ENCODE results near the gene EZR. TPM values are rescaled to one million over a fixed set of nuclear protein-coding genes. Genes with fewer than 3 reads are reported as not detected.
"Not testable (repeated sequence)": the region's sequence is repeated elsewhere in the genome, so short reads cannot be mapped to it uniquely, and the experiment has no call there.

Gene EZR
- total RNA-seq, 2 donors from 2014 or later, result 368 to 492 TPM

GRCh38 chr6:158805698-158806377 is 13.3 kb downstream of the EZR start:
- peak; percentile 41 for ATAC-seq
- no peak for DNase-seq
- intact Hi-C loops (cut with DNase I, micrococcal nuclease), result no loop called here

GRCh38 chr6:158804207-158804606 is 15.0 kb downstream of the EZR start:
- no peak for ATAC-seq
- DNase-seq, result no peak
- intact Hi-C loops (cut with DNase I, micrococcal nuclease), result no loop called here

GRCh38 chr6:158803733-158804143 is 15.4 kb downstream of the EZR start:
- DNase-seq, result no peak
- ATAC-seq, result no peak
- intact Hi-C loops (cut with DNase I, micrococcal nuclease), result no loop called here

GRCh38 chr6:158801655-158802294 is 17.4 kb downstream of the EZR start:
- ATAC-seq (peak; percentile 82), DNase-seq (peak; percentile 70 to 89)
- intact Hi-C loops (cut with DNase I, micrococcal nuclease), result no loop called here

- intact Hi-C loops (cut with DNase I, micrococcal nuclease), result no loop called here
- DNase-seq, result peak in 1 of 2 donors; percentile 53
- ATAC-seq, result peak; percentile 47
Measured at GRCh38 chr6:158799051-158799792, 19.9 kb downstream of the EZR start.

GRCh38 chr6:158798311-158798710 is 20.9 kb downstream of the EZR start:
- intact Hi-C loops (cut with DNase I, micrococcal nuclease), result no loop called here

GRCh38 chr6:158797331-158798310 is 21.5 kb downstream of the EZR start:
- intact Hi-C loops (cut with DNase I, micrococcal nuclease), result no loop called here
- DNase-seq, result no peak
- ATAC-seq, result no peak

More at GRCh38 chr6:158798311-158798710, 20.9 kb downstream of the EZR start:
- DNase-seq (no peak), ATAC-seq (no peak)

- intact Hi-C loops (cut with DNase I, micrococcal nuclease), result no loop called here
- DNase-seq (no peak), ATAC-seq (no peak)
Measured at GRCh38 chr6:158796353-158796752, 22.8 kb downstream of the EZR start.

GRCh38 chr6:158795516-158795915 is 23.7 kb downstream of the EZR start:
- DNase-seq (peak in 1 of 2 donors; percentile 21), ATAC-seq (peak; percentile 48)
- intact Hi-C loops (cut with DNase I, micrococcal nuclease), result no loop called here

GRCh38 chr6:158793432-158793831 is 25.7 kb downstream of the EZR start:
- peak; percentile 37 for ATAC-seq
- DNase-seq, result no peak
- intact Hi-C loops (cut with DNase I, micrococcal nuclease), result no loop called here

GRCh38 chr6:158792505-158792904 is 26.7 kb downstream of the EZR start:
- intact Hi-C loops (cut with DNase I, micrococcal nuclease); ATAC-seq; DNase-seq: not testable (repeated sequence)

GRCh38 chr6:158791274-158791855 is 27.8 kb downstream of the EZR start:
- ATAC-seq (no peak), DNase-seq (no peak)
- intact Hi-C loops (cut with DNase I, micrococcal nuclease), result no loop called here

- ATAC-seq, result no peak
- intact Hi-C loops (cut with DNase I, micrococcal nuclease), result no loop called here
- DNase-seq, result peak in 1 of 2 donors; percentile 30
Measured at GRCh38 chr6:158789115-158789917, 29.9 kb downstream of the EZR start.

GRCh38 chr6:158787395-158787794 is 31.8 kb downstream of the EZR start:
- intact Hi-C loops (cut with DNase I, micrococcal nuclease), result no loop called here
- DNase-seq (peak in 1 of 2 donors; percentile 26), ATAC-seq (no peak)

- intact Hi-C loops (cut with DNase I, micrococcal nuclease), result no loop called here
- peak; percentile 87 for ATAC-seq
- peak in 1 of 2 donors; percentile 61 for DNase-seq
Measured at GRCh38 chr6:158786645-158787304, 32.4 kb downstream of the EZR start.

- ATAC-seq, result no peak
- intact Hi-C loops (cut with DNase I, micrococcal nuclease), result no loop called here
- no peak for DNase-seq
Measured at GRCh38 chr6:158785036-158785435, 34.1 kb downstream of the EZR start.

GRCh38 chr6:158784505-158784904 is 34.7 kb downstream of the EZR start:
- DNase-seq (no peak), ATAC-seq (no peak)
- intact Hi-C loops (cut with DNase I, micrococcal nuclease), result no loop called here
